GM12874 (cell line): ENCODE data around the gene DNAJA4.

ENCODE experiments used
- CTCF ChIP-seq: IDR thresholded peaks from 2 replicates; pipeline ENCODE4 v1.5.1; 2011; ENCODE audit warnings: low read depth, mild to moderate bottlenecking, control low read depth, low read length, moderate library complexity; ENCODE audit not compliant: insufficient read depth

DNAJA4 gene

GRCh38 chr15:78312536-78312935, 48.2 kb downstream of the DNAJA4 start:
- no peak for TF ChIP-seq CTCF

- TF ChIP-seq CTCF = no peak
Observed at GRCh38 chr15:78312957-78313356, 48.6 kb downstream of the DNAJA4 start.

GRCh38 chr15:78313383-78313782, 49.0 kb downstream of the DNAJA4 start:
- TF ChIP-seq CTCF = no peak

GRCh38 chr15:78314181-78314581, 49.8 kb downstream of the DNAJA4 start:
- TF ChIP-seq CTCF = no peak

- peak; percentile 49; the same call in 1 of the 2 replicates for TF ChIP-seq CTCF
Observed at GRCh38 chr15:78315686-78316282, 51.4 kb downstream of the DNAJA4 start.

- no peak for TF ChIP-seq CTCF
Observed at GRCh38 chr15:78316283-78317083, 52.1 kb downstream of the DNAJA4 start.

- TF ChIP-seq CTCF = 0 out of 2 replicates have a peak, but pooled peaks have one; percentile 23
Observed at GRCh38 chr15:78317145-78317836, 52.9 kb downstream of the DNAJA4 start.
